IMR-90 (cell line): ENCODE measurements around the gene CPD. TPM values are rescaled to one million over a fixed set of nuclear protein-coding genes. Genes with fewer than 3 reads are reported as not detected.
A peak's percentile ranks its signal among the peaks of the same experiment; 100 is the strongest.

Experiments used
- ATAC-seq: fragments of 200-7000 bp; cut with Tn5 transposase; 2 replicates; pipeline ENCODE4 v1.9.1; 2020; ENCODE audit warnings: low read depth, mild to moderate bottlenecking, moderate library complexity
- BruUV-seq: library from RNA; stranded (reverse); fragments of 400-500 nt; replicated peaks from 2 replicates; lab custom pipeline; 2021; lab: Mats Ljungman, UMichigan
- CTCF ChIA-PET: fragments of 300-600 bp; formaldehyde crosslinking; extraction: SDS; loops from one replicate; lab custom pipeline; 2021; ENCODE audit warnings: antibody characterized with exemption; lab: Yijun Ruan, JAX
- POLR2A ChIA-PET: fragments of 300-600 bp; sonication (Branson Sonifier 250); formaldehyde crosslinking; loops from one replicate; lab custom pipeline; 2022; ENCODE audit warnings: antibody characterized with exemption; ENCODE audit not compliant: unreplicated experiment; lab: Charles Lee
- DNase-seq: peaks from one replicate; pipeline ENCODE4 v3.0.0; 2013
- H2AFZ ChIP-seq: replicated peaks from 2 replicates; pipeline ENCODE3; 2013; ENCODE audit warnings: low read length, mild to moderate bottlenecking; ENCODE audit not compliant: poor library complexity
- H2AK5ac ChIP-seq: 2 replicates; pipeline ENCODE4 v1.6.1; 2013; ENCODE audit warnings: low read depth, low read length, inconsistent platforms
- H2AK9ac ChIP-seq: replicated peaks from 2 replicates; pipeline ENCODE3; 2013; ENCODE audit warnings: mild to moderate bottlenecking, low read depth, low read length, moderate library complexity; ENCODE audit not compliant: poor library complexity
- H2BK120ac ChIP-seq: 2 replicates; pipeline ENCODE4 v1.6.1; 2013; ENCODE audit warnings: low read depth, low read length, inconsistent platforms
- H2BK15ac ChIP-seq: 3 replicates; pipeline ENCODE4 v1.6.1; 2013; ENCODE audit warnings: low read depth, low read length, inconsistent platforms
- H2BK20ac ChIP-seq: 2 replicates; pipeline ENCODE4 v1.6.1; 2013; ENCODE audit warnings: low read depth, mild to moderate bottlenecking, inconsistent platforms, low read length, moderate library complexity
- H2BK5ac ChIP-seq: 2 replicates; pipeline ENCODE4 v1.6.1; 2013; ENCODE audit warnings: mild to moderate bottlenecking, low read depth, low read length, inconsistent platforms; ENCODE audit not compliant: poor library complexity, severe bottlenecking
- H3K14ac ChIP-seq: replicated peaks from 2 replicates; pipeline ENCODE4 v1.6.1; 2013; ENCODE audit warnings: low read depth, low read length, inconsistent platforms
- H3K18ac ChIP-seq: 2 replicates; pipeline ENCODE4 v1.6.1; 2013; ENCODE audit warnings: low read depth, low read length, control low read depth
- H3K23ac ChIP-seq: 2 replicates; pipeline ENCODE4 v1.6.1; 2013; ENCODE audit warnings: low read depth, low read length, inconsistent platforms
- H3K27ac ChIP-seq: 2 replicates; pipeline ENCODE4 v1.5.1; 2013; ENCODE audit warnings: mild to moderate bottlenecking, control low read depth, low read length; ENCODE audit not compliant: insufficient read depth
- H3K27me3 ChIP-seq: 2 replicates; pipeline ENCODE4 v1.6.1; 2013; ENCODE audit warnings: low read length; ENCODE audit not compliant: control insufficient read depth, insufficient read depth
- H3K36me3 ChIP-seq: 2 replicates; pipeline ENCODE4 v1.6.1; 2013; ENCODE audit warnings: low read length, mixed read lengths; ENCODE audit not compliant: control insufficient read depth, insufficient read depth
- H3K4ac ChIP-seq: 2 replicates; pipeline ENCODE4 v1.6.1; 2013; ENCODE audit warnings: low read depth, low read length, inconsistent platforms
- H3K4me1 ChIP-seq: 2 replicates; pipeline ENCODE4 v1.6.1; 2013; ENCODE audit warnings: low read length, mixed read lengths; ENCODE audit not compliant: control insufficient read depth, insufficient read depth
- H3K4me2 ChIP-seq: 2 replicates; pipeline ENCODE4 v1.6.1; 2013; ENCODE audit warnings: low read depth, mild to moderate bottlenecking, control low read depth, low read length, moderate library complexity
- H3K4me3 ChIP-seq: 2 replicates; pipeline ENCODE4 v1.5.1; 2013; ENCODE audit warnings: low read depth, mild to moderate bottlenecking, control low read depth, low read length, moderate library complexity; ENCODE audit not compliant: insufficient read depth
- H3K56ac ChIP-seq: 2 replicates; pipeline ENCODE4 v1.6.1; 2013; ENCODE audit warnings: low read length, inconsistent platforms; ENCODE audit not compliant: insufficient read depth; ENCODE audit errors: extremely low read depth
- H3K79me1 ChIP-seq, 2 experiments: 2 replicates each; pipeline ENCODE4 v1.6.1; 2013; ENCODE audit warnings: low read length in 2 of 2, inconsistent platforms in 1 of 2, low read depth in 1 of 2
- H3K9ac ChIP-seq: 2 replicates; pipeline ENCODE4 v1.6.1; 2013; ENCODE audit warnings: low read depth, low read length, control low read depth
- H3K9me1 ChIP-seq: 2 replicates; pipeline ENCODE4 v1.6.1; 2013; ENCODE audit warnings: low read length, inconsistent platforms; ENCODE audit not compliant: insufficient read depth
- H3K9me3 ChIP-seq: 2 replicates; pipeline ENCODE4 v1.6.1; 2013; ENCODE audit warnings: low read length; ENCODE audit not compliant: control insufficient read depth, insufficient read depth
- H4K20me1 ChIP-seq: 2 replicates; pipeline ENCODE4 v1.6.1; 2013; ENCODE audit warnings: low read length, inconsistent platforms; ENCODE audit not compliant: insufficient read depth
- H4K5ac ChIP-seq: 2 replicates; pipeline ENCODE4 v1.6.1; 2013; ENCODE audit warnings: mild to moderate bottlenecking, low read depth, low read length, control low read depth
- H4K8ac ChIP-seq, 2 experiments: 2 replicates each; pipeline ENCODE4 v1.6.1; 2013; ENCODE audit warnings: low read depth in 2 of 2, low read length in 2 of 2, control low read depth in 1 of 2, inconsistent platforms in 1 of 2
- H4K91ac ChIP-seq: 2 replicates; pipeline ENCODE4 v1.6.1; 2013; ENCODE audit warnings: low read depth, low read length, inconsistent platforms; ENCODE audit not compliant: insufficient read depth
- BHLHE40 ChIP-seq: fragments of 150-350 bp; IDR thresholded peaks from 2 replicates; pipeline ENCODE4 v1.6.1; 2016; ENCODE audit warnings: mild to moderate bottlenecking, low read depth, low read length
- CEBPB ChIP-seq: IDR thresholded peaks from 2 replicates; pipeline ENCODE4 v1.6.1; 2012; ENCODE audit warnings: low read depth, low read length, improper control_type of control experiment
- CHD1 ChIP-seq: IDR thresholded peaks from 2 replicates; pipeline ENCODE4 v1.6.1; 2012; ENCODE audit warnings: low read depth, low read length, improper control_type of control experiment
- CTCF ChIP-seq: conservative IDR thresholded peaks from 2 replicates; pipeline ENCODE4 v1.5.1; 2012; ENCODE audit warnings: mild to moderate bottlenecking, low read depth, low read length, improper control_type of control experiment
- ELK1 ChIP-seq: fragments of 150-350 bp; IDR thresholded peaks from 2 replicates; pipeline ENCODE4 v1.6.1; 2016; ENCODE audit warnings: low read depth, mild to moderate bottlenecking, low read length, moderate library complexity, borderline replicate concordance
- FOS ChIP-seq: fragments of 150-350 bp; IDR thresholded peaks from 2 replicates; pipeline ENCODE4 v1.6.1; 2016; ENCODE audit warnings: low read depth, low read length
- MAFK ChIP-seq: IDR thresholded peaks from 2 replicates; pipeline ENCODE4 v1.6.1; 2012; ENCODE audit warnings: low read depth, low read length, improper control_type of control experiment
- MXI1 ChIP-seq: IDR thresholded peaks from 2 replicates; pipeline ENCODE4 v1.6.1; 2012; ENCODE audit warnings: low read depth, mild to moderate bottlenecking, low read length, moderate library complexity, borderline replicate concordance
- NFE2L2 ChIP-seq: fragments of 150-350 bp; IDR thresholded peaks from 2 replicates; pipeline ENCODE4 v1.6.1; 2016; ENCODE audit warnings: low read depth, mild to moderate bottlenecking, low read length
- POLR2A ChIP-seq: IDR thresholded peaks from 2 replicates; pipeline ENCODE4 v1.6.1; 2012; ENCODE audit warnings: mild to moderate bottlenecking, low read depth, low read length
- RAD21 ChIP-seq: IDR thresholded peaks from 2 replicates; pipeline ENCODE4 v1.6.1; 2012; ENCODE audit warnings: low read length, improper control_type of control experiment
- RCOR1 ChIP-seq: IDR thresholded peaks from 2 replicates; pipeline ENCODE4 v1.6.1; 2012; ENCODE audit warnings: mild to moderate bottlenecking, low read length, improper control_type of control experiment; ENCODE audit not compliant: insufficient replicate concordance
- RFX5 ChIP-seq: IDR thresholded peaks from 2 replicates; pipeline ENCODE4 v1.8.0; 2012; ENCODE audit warnings: low read depth, mild to moderate bottlenecking, low read length, moderate library complexity
- SMC3 ChIP-seq: fragments of 150-350 bp; IDR thresholded peaks from 2 replicates; pipeline ENCODE4 v1.6.1; 2016; ENCODE audit warnings: low read depth, mild to moderate bottlenecking, antibody characterized with exemption, low read length, moderate library complexity
- USF2 ChIP-seq: fragments of 150-350 bp; IDR thresholded peaks from 2 replicates; pipeline ENCODE4 v1.6.1; 2017; ENCODE audit warnings: mild to moderate bottlenecking, antibody characterized with exemption, low read length, low read depth
- WGBS, 2 experiments: methylation state at CpG; one replicate each; pipeline versions ENCODE4 v1.1.5 to v1.1.7; 2013; ENCODE audit warnings: missing lambda C conversion rate in 2 of 2; ENCODE audit not compliant: insufficient read length in 1 of 2; ENCODE audit errors: extremely low coverage in 2 of 2; 5-methylcytosine and 5-hydroxymethylcytosine counted together
- dilution Hi-C: fragments of 300-500 bp; cut with HindIII; formaldehyde crosslinking; loops from one replicate; pipeline ENCODE4 v1.14.3; 2018; ENCODE audit warnings: low sequenced_read_pairs; ENCODE audit not compliant: unreplicated experiment
- in situ Hi-C: fragments of 300-500 bp; cut with MboI; formaldehyde crosslinking; loops from 3 replicates; pipeline ENCODE4 v1.14.3; 2019; ENCODE audit warnings: low sequenced_read_pairs, inconsistent platforms, mixed read lengths
- intact Hi-C: fragments of 100-400 bp; cut with micrococcal nuclease; formaldehyde crosslinking; loops from 2 replicates; pipeline ENCODE4 v1.10.0; 2022
- polyA plus RNA-seq, 3 experiments: library from polyadenylated mRNA; depleted of rRNA; stranded (reverse); fragments of >200 nt; gene quantifications; 2 replicates each; pipeline ENCODE4 v1.2.3, GENCODE V29; 2012; ENCODE audit warnings: low replicate concordance in 1 of 3
- total RNA-seq: library from RNA; depleted of rRNA; stranded (reverse); fragments of >200 nt; gene quantifications from 2 replicates; pipeline ENCODE4 v1.2.3, GENCODE V29; 2012

Gene CPD
- total and polyA plus RNA-seq, 2 of the 4 experiments (the other 2 are of a cell fraction) = 23.4 to 94.5 TPM

- POLR2A ChIA-PET = no interaction called here
- no peak overlapping the region for H3K23ac ChIP-seq
These were observed 33.7 kb upstream of the CPD start for GRCh38 chr17:30345089-30345433.

More at GRCh38 chr17:30345089-30345433, 33.7 kb upstream of the CPD start:
- Histone ChIP-seq H2AK5ac (no peak overlapping the region), H3K79me1 (no peaks in the 10 kb centered on the region), H3K14ac (peak overlapping the region; percentile 10; the same call in 1 of the 2 replicates), H2BK120ac (peak overlapping the region; percentile 11; the same call in 1 of the 2 replicates), H4K5ac (no peak overlapping the region), H3K56ac (no peak overlapping the region), H3K18ac (peak overlapping the region; percentile 70; the same call in 1 of the 2 replicates), H4K20me1 (0 out of 2 replicates have a peak, but pooled peaks cover 1% of the 10 kb centered on the region), H3K4me1 (peaks cover 18% of the 10 kb centered on the region), H3K4me3 (no peak overlapping the region), H3K9me1 (peaks cover 7% of the 10 kb centered on the region), H3K9ac (no peak overlapping the region), H3K27ac (peak overlapping the region; percentile 32; the same call in 1 of the 2 replicates), H3K36me3 (no peaks in the 10 kb centered on the region), H2BK5ac (no peak overlapping the region), H2AFZ (no peak overlapping the region), H3K4ac (no peak overlapping the region), H4K91ac (no peak overlapping the region; the same call in 1 of the 2 replicates), H2BK20ac (no peak overlapping the region), H3K4me2 (no peak overlapping the region), H2AK9ac (no peak overlapping the region), H2BK15ac (no peak overlapping the region; the same call in 2 of the 3 replicates), H3K9me3 (no peaks in the 10 kb centered on the region), H4K8ac (no peak overlapping the region; a peak in 1 of 4 replicates), H3K27me3 (no peaks in the 10 kb centered on the region)
- BruUV-seq = no TSS peak
- peak; percentile 21; the same call in 1 of the 2 replicates for ATAC-seq
- in situ Hi-C loops (no loop called here), intact Hi-C loops (no loop called here), dilution Hi-C loops (no loop called here)
- DNase-seq = no peak
- CTCF ChIA-PET = no interaction called here
- no peak for TF ChIP-seq POLR2A
- TF ChIP-seq FOS = no peak
- TF ChIP-seq NFE2L2 = no peak
- no peak for TF ChIP-seq CHD1
- no peak for TF ChIP-seq ELK1
- TF ChIP-seq RFX5 = no peak
- TF ChIP-seq CTCF = no peak
- no peak for TF ChIP-seq BHLHE40
- no peak for TF ChIP-seq RCOR1
- no peak for TF ChIP-seq MXI1
- no peak for TF ChIP-seq USF2
- no peak for TF ChIP-seq SMC3
- TF ChIP-seq RAD21 = no peak
- no peak for TF ChIP-seq MAFK
- no peak for TF ChIP-seq CEBPB
- no CpG with 5 or more reads among the region's 2 CpGs for WGBS, 2 experiments
